ENCODE measurements around the gene MISP.

The MISP gene

GRCh38 chr19:800360-801029 lies 49.6 kb downstream of the MISP start:
- Histone ChIP-seq H3K36me3 (ENCODE audit: insufficient read depth, low read length) (peaks cover 76% of the 10 kb centered on the region), H3K4me1 (ENCODE audit: insufficient read depth, low read length, severe bottlenecking) (peaks cover 34% of the 10 kb centered on the region), H3F3A (ENCODE audit: insufficient read depth, low read length) (no peaks in the 10 kb centered on the region), H3K9me3 (ENCODE audit: low read length) (no peaks in the 10 kb centered on the region), H3K4me3 (ENCODE audit: low read depth, low read length, poor library complexity, severe bottlenecking) (peak overlapping the region; percentile 98), H2AFZ (ENCODE audit: low read length) (no peak overlapping the region), H3K9me2 (ENCODE audit: low read depth, low read length) (no peaks in the 10 kb centered on the region), H4K20me1 (ENCODE audit: insufficient read depth, low read length) (no peaks in the 10 kb centered on the region), H3K4me2 (ENCODE audit: low read length) (peak overlapping the region; percentile 75), H3K27me3 (ENCODE audit: insufficient read depth, low read length) (no peaks in the 10 kb centered on the region), H3K27ac (ENCODE audit: low read depth, low read length, poor library complexity, severe bottlenecking) (no peak overlapping the region), H3K9ac (ENCODE audit: low read length) (peak overlapping the region; percentile 31; the same call in 1 of the 2 replicates), H3K79me2 (ENCODE audit: insufficient read depth, low read length) (peaks cover 57% of the 10 kb centered on the region)
- TF ChIP-seq EZH2 (IDR thresholded peaks at IDR 0.05; ENCODE audit: borderline replicate concordance, low read length) (no peak), CTCF (IDR thresholded peaks at IDR 0.05; ENCODE audit: low read length) (no peak)

DNA sequence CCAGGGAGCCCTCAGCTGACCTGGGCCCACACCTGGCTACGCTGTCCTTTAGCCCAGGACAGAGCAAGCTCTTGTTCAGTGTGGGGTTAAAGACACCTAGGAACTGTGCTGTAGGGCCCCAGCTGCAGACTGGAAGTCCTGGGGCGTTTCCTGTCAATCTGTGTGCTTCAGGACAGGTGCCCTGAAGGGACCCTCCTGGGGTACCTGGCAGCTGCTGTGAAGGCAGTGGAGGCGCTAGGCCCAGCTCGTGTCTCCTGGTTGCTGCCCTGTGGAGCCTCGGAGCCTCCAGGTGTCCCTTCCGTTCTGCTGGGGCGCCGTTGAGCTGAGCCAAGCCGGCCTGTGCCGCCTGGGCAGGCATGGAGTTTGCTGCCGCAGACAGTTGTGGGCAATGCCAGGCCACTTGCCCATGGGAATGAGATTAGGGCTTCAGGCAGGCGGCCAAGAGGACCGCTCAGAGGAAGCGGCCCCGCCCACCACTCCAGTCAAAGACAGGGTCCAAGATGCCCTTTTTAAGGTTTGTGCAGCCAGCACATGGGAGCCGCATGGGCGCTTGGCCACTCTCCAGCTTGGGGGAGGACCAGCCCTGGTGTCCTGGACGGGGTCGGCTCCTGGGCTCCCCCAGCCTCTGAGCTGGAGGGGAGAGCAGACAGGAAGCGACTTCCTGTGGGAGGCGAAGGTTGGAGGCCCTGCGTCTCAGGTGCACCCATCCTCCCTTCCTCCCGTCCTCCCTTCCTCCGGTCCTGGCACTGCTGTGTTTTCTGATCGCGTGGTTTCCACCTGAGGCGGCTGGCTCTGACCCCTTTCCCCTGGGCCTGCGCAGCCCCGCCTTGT lies 50.3 kb downstream of the MISP start:
- no peak for TF ChIP-seq CTCF (IDR thresholded peaks at IDR 0.05; ENCODE audit: low read length)
- TF ChIP-seq EZH2 (IDR thresholded peaks at IDR 0.05; ENCODE audit: borderline replicate concordance, low read length), result no peak
- H3K4me2 ChIP-seq (ENCODE audit: low read length), result peak overlapping the region; percentile 10; the same call in 1 of the 2 replicates
- H3K79me2 ChIP-seq (ENCODE audit: insufficient read depth, low read length), result peaks cover 57% of the 10 kb centered on the region
- H2AFZ ChIP-seq (ENCODE audit: low read length), result no peak overlapping the region
- H3K27ac ChIP-seq (ENCODE audit: low read depth, low read length, poor library complexity, severe bottlenecking), result no peak overlapping the region
- H3K27me3 ChIP-seq (ENCODE audit: insufficient read depth, low read length), result no peaks in the 10 kb centered on the region
- H3K9me3 ChIP-seq (ENCODE audit: low read length), result no peaks in the 10 kb centered on the region
- H3K4me3 ChIP-seq (ENCODE audit: low read depth, low read length, poor library complexity, severe bottlenecking), result no peak overlapping the region
- H3K9me2 ChIP-seq (ENCODE audit: low read depth, low read length), result no peaks in the 10 kb centered on the region
- H3K4me1 ChIP-seq (ENCODE audit: insufficient read depth, low read length, severe bottlenecking), result peaks cover 31% of the 10 kb centered on the region
- no peaks in the 10 kb centered on the region for H4K20me1 ChIP-seq (ENCODE audit: insufficient read depth, low read length)
- no peaks in the 10 kb centered on the region for H3F3A ChIP-seq (ENCODE audit: insufficient read depth, low read length)
- peaks cover 83% of the 10 kb centered on the region for H3K36me3 ChIP-seq (ENCODE audit: insufficient read depth, low read length)
- H3K9ac ChIP-seq (ENCODE audit: low read length), result no peak overlapping the region

DNA sequence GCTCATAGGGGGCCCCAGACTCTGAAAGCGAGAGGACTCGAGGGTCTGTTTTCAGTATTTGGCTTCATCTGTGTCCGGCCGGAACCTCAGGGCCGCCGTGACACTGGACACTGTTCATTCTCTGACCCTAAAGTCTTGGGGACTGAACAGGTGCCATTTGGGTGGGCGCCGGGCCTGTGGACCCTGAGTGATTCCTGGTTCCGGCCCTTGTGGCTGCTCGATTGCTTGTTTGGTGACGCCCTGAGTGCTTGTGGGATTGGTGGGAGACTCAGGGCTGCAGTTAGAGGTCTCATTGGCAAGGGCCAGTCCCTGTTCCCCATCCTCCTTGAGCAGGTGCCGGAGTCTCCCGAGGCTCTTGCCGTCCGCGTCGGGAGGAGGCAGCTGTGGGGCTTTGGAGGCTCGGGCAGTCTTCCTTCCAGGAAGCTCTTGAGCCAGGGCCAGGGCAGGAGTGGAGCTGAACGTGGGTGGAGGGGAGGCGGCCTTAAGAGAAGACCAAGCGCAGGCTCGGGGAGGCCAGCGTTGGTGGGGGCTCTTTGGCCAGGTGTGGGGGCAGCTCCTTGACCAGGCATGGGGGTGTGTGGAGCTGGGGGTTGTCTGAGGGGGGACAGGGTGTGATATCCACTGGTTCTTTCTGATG lies 51.1 kb downstream of the MISP start:
- H3K4me2 ChIP-seq (ENCODE audit: low read length), result no peak overlapping the region
- H4K20me1 ChIP-seq (ENCODE audit: insufficient read depth, low read length), result no peaks in the 10 kb centered on the region
- H3K27ac ChIP-seq (ENCODE audit: low read depth, low read length, poor library complexity, severe bottlenecking), result no peak overlapping the region

More for the DNA sequence above, 51.1 kb downstream of the MISP start:
- Histone ChIP-seq H3K9ac (ENCODE audit: low read length) (no peak overlapping the region), H3K79me2 (ENCODE audit: insufficient read depth, low read length) (peaks cover 57% of the 10 kb centered on the region), H3K4me1 (ENCODE audit: insufficient read depth, low read length, severe bottlenecking) (peaks cover 28% of the 10 kb centered on the region), H3K9me2 (ENCODE audit: low read depth, low read length) (no peaks in the 10 kb centered on the region), H3F3A (ENCODE audit: insufficient read depth, low read length) (no peaks in the 10 kb centered on the region), H3K4me3 (ENCODE audit: low read depth, low read length, poor library complexity, severe bottlenecking) (no peak overlapping the region), H3K36me3 (ENCODE audit: insufficient read depth, low read length) (peaks cover 91% of the 10 kb centered on the region), H2AFZ (ENCODE audit: low read length) (no peak overlapping the region), H3K27me3 (ENCODE audit: insufficient read depth, low read length) (no peaks in the 10 kb centered on the region), H3K9me3 (ENCODE audit: low read length) (no peaks in the 10 kb centered on the region)
- TF ChIP-seq EZH2 (IDR thresholded peaks at IDR 0.05; ENCODE audit: borderline replicate concordance, low read length), result no peak

All from OCI-LY1 (cell line).